Activated naive CD8-positive, alpha-beta T cell treated with anti-CD3 and anti-CD28 coated beads, Interleukin-2, amount 10 ng/mL, durations not matched to agents 7 days and 5 days (primary cell): Measurements from ENCODE around the gene ID1. TPM values are rescaled to one million over a fixed set of nuclear protein-coding genes. Genes with fewer than 3 reads are reported as not detected.
"Not testable (repeated sequence)": the region's sequence is repeated elsewhere in the genome, so short reads cannot be mapped to it uniquely, and the experiment has no call there.

Experiments used
- ATAC-seq: fragments of 150-1000 bp; cut with Tn5 transposase; one replicate; pipeline ENCODE4 v1.10.0; 2021; ENCODE audit warnings: low read depth, moderate library complexity
- POLR2A ChIA-PET: fragments of 350-600 bp; sonication (Branson Sonifier 250); formaldehyde crosslinking; loops from one replicate; lab custom pipeline; 2021; ENCODE audit warnings: antibody characterized with exemption; lab: Charles Lee
- DNase-seq: peaks from one replicate; pipeline ENCODE4 v3.0.0; 2021
- H3K27ac Mint-ChIP-seq: one replicate; pipeline ENCODE4 v1.8.0; 2022; ENCODE audit warnings: mild to moderate bottlenecking, mixed read lengths
- H3K27me3 Mint-ChIP-seq: one replicate; pipeline ENCODE4 v1.8.0; 2022; ENCODE audit warnings: mild to moderate bottlenecking, moderate library complexity, mixed read lengths
- H3K36me3 Mint-ChIP-seq: one replicate; pipeline ENCODE4 v1.8.0; 2021; ENCODE audit warnings: mild to moderate bottlenecking, mixed read lengths
- H3K4me1 Mint-ChIP-seq: one replicate; pipeline ENCODE4 v1.8.0; 2021; ENCODE audit warnings: mixed read lengths
- H3K4me3 Mint-ChIP-seq: one replicate; pipeline ENCODE4 v1.8.0; 2022; ENCODE audit warnings: mild to moderate bottlenecking, moderate library complexity, mixed read lengths
- H3K9me3 Mint-ChIP-seq: one replicate; pipeline ENCODE4 v1.8.0; 2021; ENCODE audit warnings: mixed read lengths
- microRNA-seq: library from miRNA; unstranded; fragments of <30 nt; microRNA quantifications from one replicate; pipeline ENCODE4 v1.2.0, GENCODE V29; 2022
- total RNA-seq, 2 experiments: library from RNA; stranded (reverse); gene quantifications; one replicate each; pipeline ENCODE4 v1.2.3, GENCODE V29; 2021

ID1 gene
- total RNA-seq, 2 experiments from 2014 or later, result 0.72 to 1.2 TPM

GRCh38 chr20:31641391-31641790 lies 36.3 kb downstream of the ID1 start:
- POLR2A ChIA-PET, result interaction anchor here (0.6 to 1.2 kb wide), 5 partner anchors 9 to 82 kb away, joined by 3 to 8 read pairs (median 6); no protein-coding TSS in a partner anchor
- DNase-seq, result no peak
- Mint-ChIP-seq H3K4me3 (peak overlapping the region; percentile 65), H3K27ac (peak overlapping the region; percentile 25), H3K9me3 (no peaks in the 10 kb centered on the region), H3K36me3 (no peaks in the 10 kb centered on the region), H3K27me3 (peaks cover 51% of the 10 kb centered on the region), H3K4me1 (peaks cover 38% of the 10 kb centered on the region)
- peak; percentile 93 for ATAC-seq

- H3K27ac Mint-ChIP-seq, result peak overlapping the region; percentile 6
- no peaks in the 10 kb centered on the region for H3K36me3 Mint-ChIP-seq
- POLR2A ChIA-PET, result no interaction called here
- ATAC-seq, result peak; percentile 19
- H3K9me3 Mint-ChIP-seq, result no peaks in the 10 kb centered on the region
- peaks cover 41% of the 10 kb centered on the region for H3K4me1 Mint-ChIP-seq
- peaks cover 54% of the 10 kb centered on the region for H3K27me3 Mint-ChIP-seq
- DNase-seq, result no peak
- H3K4me3 Mint-ChIP-seq, result peak overlapping the region; percentile 55
These were observed 37.7 kb downstream of the ID1 start for GRCh38 chr20:31642837-31643236.

DNA sequence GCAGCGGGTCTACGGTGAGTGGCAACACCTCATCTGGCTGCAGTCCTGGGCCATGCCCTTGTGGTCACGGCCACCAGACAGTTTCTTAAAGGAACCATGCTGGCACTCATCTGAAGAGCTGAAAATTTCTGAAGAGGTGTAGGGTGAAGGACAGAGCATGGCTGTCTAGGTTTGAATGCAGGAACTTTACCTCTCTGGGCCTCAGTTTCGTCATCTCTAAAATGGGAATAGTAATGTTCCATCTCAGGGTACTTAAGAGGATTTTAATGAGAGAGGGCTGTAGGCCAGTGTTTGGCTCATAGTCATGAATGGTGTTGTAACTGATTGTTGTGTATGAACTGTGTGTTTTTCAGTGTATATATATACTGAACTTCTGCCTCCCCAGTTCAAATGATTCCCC lies 38.4 kb downstream of the ID1 start:
- ATAC-seq (no peak), DNase-seq (no peak)
- peaks cover 41% of the 10 kb centered on the region for H3K4me1 Mint-ChIP-seq
- H3K36me3 Mint-ChIP-seq, result no peaks in the 10 kb centered on the region
- H3K27me3 Mint-ChIP-seq, result peaks cover 56% of the 10 kb centered on the region
- POLR2A ChIA-PET, result no interaction called here
- H3K4me3 Mint-ChIP-seq, result no peak overlapping the region
- no peak overlapping the region for H3K27ac Mint-ChIP-seq
- no peaks in the 10 kb centered on the region for H3K9me3 Mint-ChIP-seq

DNA sequence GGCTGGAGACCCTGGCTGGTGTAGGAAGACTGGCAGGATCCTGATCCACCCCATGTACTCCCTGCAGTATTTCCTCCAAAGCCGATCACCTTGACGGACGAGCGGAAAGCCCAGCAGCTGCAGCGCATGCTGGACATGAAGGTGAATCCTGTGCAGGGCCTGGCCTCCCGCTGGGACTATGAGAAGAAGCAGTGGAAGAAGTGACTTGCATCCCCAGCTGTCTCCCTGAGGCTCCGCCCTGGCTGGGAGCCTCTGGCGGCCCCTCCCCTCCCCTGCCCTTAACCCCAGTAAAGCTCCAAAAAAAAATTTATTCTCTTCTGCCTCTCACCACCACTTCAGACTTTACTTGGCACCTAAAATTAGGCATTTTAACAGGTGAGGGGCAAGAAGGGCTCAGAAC lies 39.6 kb downstream of the ID1 start:
- ATAC-seq, result no peak
- no peak overlapping the region for H3K27ac Mint-ChIP-seq
- POLR2A ChIA-PET, result interaction anchor here (0.9 kb wide), 1 partner anchor 52 kb away, joined by 3 read pairs; no protein-coding TSS in a partner anchor
- H3K36me3 Mint-ChIP-seq, result no peaks in the 10 kb centered on the region
- no peak overlapping the region for H3K4me3 Mint-ChIP-seq
- DNase-seq, result no peak
- no peaks in the 10 kb centered on the region for H3K9me3 Mint-ChIP-seq
- H3K4me1 Mint-ChIP-seq, result peaks cover 41% of the 10 kb centered on the region
- H3K27me3 Mint-ChIP-seq, result peaks cover 49% of the 10 kb centered on the region

DNA sequence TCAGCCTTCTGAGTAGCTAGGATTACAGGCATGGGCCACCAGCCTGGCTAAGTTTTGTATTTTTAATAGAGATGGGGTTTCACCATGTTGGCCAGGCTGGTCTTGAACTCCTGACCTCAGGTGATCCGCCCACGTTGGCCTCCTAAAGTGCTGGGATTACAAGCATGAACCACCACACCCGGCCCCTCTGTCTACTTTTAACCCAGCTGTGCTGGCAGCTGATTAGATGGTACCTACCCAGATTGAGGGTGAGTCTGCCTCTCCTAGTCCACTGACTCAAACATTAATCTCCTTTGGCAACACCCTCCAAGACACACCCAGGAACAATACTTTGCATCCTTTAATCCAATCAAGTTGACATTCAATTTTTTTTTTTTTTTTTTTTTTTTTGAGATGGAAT lies 43.0 kb downstream of the ID1 start:
- POLR2A ChIA-PET, result interaction anchor here (0.6 kb wide), 1 partner anchor 160 kb away, joined by 3 read pairs; no protein-coding TSS in a partner anchor
- not testable (repeated sequence) for ATAC-seq, H3K36me3 Mint-ChIP-seq, H3K9me3 Mint-ChIP-seq, H3K4me3 Mint-ChIP-seq, H3K27ac Mint-ChIP-seq, DNase-seq
- peaks cover 54% of the 10 kb centered on the region for H3K27me3 Mint-ChIP-seq
- peaks cover 16% of the 10 kb centered on the region for H3K4me1 Mint-ChIP-seq

GRCh38 chr20:31652917-31653396 lies 47.9 kb downstream of the ID1 start:
- POLR2A ChIA-PET, result interaction anchor here (1.2 kb wide), 1 partner anchor 70 kb away, joined by 3 read pairs; the partner anchor contains the start of gene BCL2L1
- Mint-ChIP-seq H3K9me3 (no peaks in the 10 kb centered on the region), H3K36me3 (no peaks in the 10 kb centered on the region), H3K27ac (no peak overlapping the region), H3K4me3 (no peak overlapping the region), H3K27me3 (peaks cover 37% of the 10 kb centered on the region), H3K4me1 (no peaks in the 10 kb centered on the region)
- ATAC-seq (no peak), DNase-seq (no peak)

- H3K27ac Mint-ChIP-seq, result no peak overlapping the region
- no peaks in the 10 kb centered on the region for H3K36me3 Mint-ChIP-seq
- POLR2A ChIA-PET, result interaction anchor here (1.2 kb wide), 1 partner anchor 70 kb away, joined by 3 read pairs; the partner anchor contains the start of gene BCL2L1
- H3K27me3 Mint-ChIP-seq, result peaks cover 31% of the 10 kb centered on the region
- DNase-seq (no peak), ATAC-seq (no peak)
- no peaks in the 10 kb centered on the region for H3K4me1 Mint-ChIP-seq
- no peaks in the 10 kb centered on the region for H3K9me3 Mint-ChIP-seq
- H3K4me3 Mint-ChIP-seq, result no peak overlapping the region
These were observed 48.5 kb downstream of the ID1 start for GRCh38 chr20:31653561-31653960.

GRCh38 chr20:31654534-31654933 lies 49.4 kb downstream of the ID1 start:
- POLR2A ChIA-PET, result interaction anchor here (0.7 kb wide), 1 partner anchor 85 kb away, joined by 3 read pairs; the partner anchor contains the start of gene TPX2
- no peak overlapping the region for H3K27ac Mint-ChIP-seq

More at GRCh38 chr20:31654534-31654933, 49.4 kb downstream of the ID1 start:
- Mint-ChIP-seq H3K36me3 (peaks cover 2% of the 10 kb centered on the region), H3K4me1 (peaks cover 2% of the 10 kb centered on the region), H3K4me3 (no peak overlapping the region), H3K27me3 (peaks cover 29% of the 10 kb centered on the region), H3K9me3 (no peaks in the 10 kb centered on the region)
- ATAC-seq (no peak), DNase-seq (no peak)

Small RNAs within 50 kb of the gene (microRNA-seq; reads per million reads assigned to microRNA genes)
- not detected for gene MIR3193

Other genes with a start within 250 kb of the ID1 start
- not detected for gene DEFB118, start 236.7 kb upstream of the ID1 start, total RNA-seq
- gene DEFB119, start 214.7 kb upstream of the ID1 start, total RNA-seq, result not detected
- gene DEFB121, start 199.1 kb upstream of the ID1 start, total RNA-seq, result not detected
- gene DEFB123, start 164.7 kb upstream of the ID1 start, total RNA-seq, result not detected
- gene DEFB124, start 130.2 kb upstream of the ID1 start, total RNA-seq, result not detected
- gene REM1, start 130.0 kb upstream of the ID1 start, total RNA-seq, result not detected
- gene HM13, start 90.8 kb upstream of the ID1 start, total RNA-seq, result 100 to 1,000 TPM; 112 to 120 TPM
- not detected for gene COX4I2, start 32.6 kb downstream of the ID1 start, total RNA-seq
- 10 to 100 TPM; 61.7 to 64.5 TPM for gene BCL2L1, start 117.6 kb downstream of the ID1 start, total RNA-seq
- gene TPX2, start 134.0 kb downstream of the ID1 start, total RNA-seq, result 100 to 1,000 TPM; 111 to 114 TPM
- under 1 TPM; 0.31 to 0.39 TPM for gene MYLK2, start 214.1 kb downstream of the ID1 start, total RNA-seq
- gene FOXS1, start 240.3 kb downstream of the ID1 start, total RNA-seq, result not detected